Measurements from ENCODE around the gene ASPG. TPM values are rescaled to one million over a fixed set of nuclear protein-coding genes. Genes with fewer than 3 reads are reported as not detected.

Gene ASPG
- total RNA-seq, 1 experiment from 2014 or later, result not detected

DNA sequence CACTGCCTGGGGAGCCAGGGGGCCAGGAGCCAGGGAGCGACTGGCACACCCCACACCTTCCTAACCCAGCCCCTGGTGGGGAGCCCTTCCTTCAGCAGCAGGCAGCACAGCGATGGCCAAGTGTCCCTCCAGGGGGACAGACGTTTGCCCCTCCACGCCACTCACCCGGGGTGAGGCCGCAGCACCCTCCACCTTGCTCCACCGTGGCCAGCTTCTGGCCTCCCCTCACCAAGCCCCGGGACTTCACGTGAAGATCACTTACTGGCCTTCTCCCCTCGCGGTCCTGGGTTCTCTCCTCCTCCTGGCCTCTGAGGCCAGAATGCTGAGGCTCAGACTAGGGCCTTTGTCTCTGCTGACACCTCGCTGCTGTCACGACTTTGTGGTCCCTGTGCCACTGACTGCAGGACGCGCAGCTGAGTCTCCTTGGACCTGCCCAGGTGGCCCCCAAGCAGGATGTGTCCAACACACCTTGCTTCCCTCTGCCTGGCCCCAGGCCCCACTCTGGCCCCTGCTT, 3.5 kb upstream of the ASPG start:
- TF ChIP-seq TCF7L2 (IDR thresholded peaks at IDR 0.05; ENCODE audit: low read depth, low read length) (no peak), SIN3A (IDR thresholded peaks at IDR 0.05; ENCODE audit: borderline replicate concordance, insufficient read depth, low read depth, low read length) (no peak), POLR2AphosphoS5 (IDR thresholded peaks at IDR 0.05; ENCODE audit: low read depth, low read length) (no peak)
- Histone ChIP-seq H3K36me3 (ENCODE audit: control insufficient read depth, insufficient read depth, low read length) (no peaks in the 10 kb centered on the region), H3K4me3 (ENCODE audit: low read depth in 2 of 2, low read length in 2 of 2) (no peak overlapping the region), H3K27me3 (ENCODE audit: control insufficient read depth, insufficient read depth, low read length) (no peaks in the 10 kb centered on the region), H3K4me1 (ENCODE audit: control insufficient read depth, insufficient read depth, low read length) (0 out of 2 replicates have a peak, but pooled peaks cover 3% of the 10 kb centered on the region), H3K9me3 (ENCODE audit: control insufficient read depth, insufficient read depth, low read depth, low read length) (no peaks in the 10 kb centered on the region), H3K27ac (ENCODE audit: low read length) (no peak overlapping the region)
- intact Hi-C loops (cut with micrococcal nuclease; ENCODE audit: unreplicated experiment), result no loop called here
- no peak for ATAC-seq
- in situ Hi-C loops (cut with HindIII; ENCODE audit: low pct_unique_long_range_greater_than_20kb, low sequenced_read_pairs), result no loop called here
- CTCF ChIA-PET, result no interaction called here
- DNase-seq (ENCODE audit: low read depth, low spot score), result no peak
- BruUV-seq (replicated peaks), result no TSS peak
- POLR2A ChIA-PET, result no interaction called here

DNA sequence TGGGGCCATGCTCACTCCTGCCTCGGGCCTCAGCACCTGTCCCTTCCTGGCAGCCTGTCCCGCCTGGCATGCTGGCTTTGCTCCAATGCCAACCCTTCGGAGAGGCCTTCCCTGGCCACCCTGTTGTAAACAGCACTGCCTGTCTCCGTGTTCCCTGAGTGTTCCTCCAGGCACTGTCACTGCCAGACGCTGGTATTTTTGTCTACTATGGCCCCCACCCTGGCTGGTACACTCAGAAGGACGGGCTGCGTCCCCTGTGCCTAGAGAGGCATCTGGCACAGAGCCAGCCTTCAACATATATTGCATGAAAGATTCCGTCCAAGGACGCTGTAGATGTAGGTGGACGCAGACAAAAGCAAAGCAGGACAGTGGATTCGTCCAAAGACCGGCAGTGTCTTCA, 2.7 kb upstream of the ASPG start:
- Histone ChIP-seq H3K4me1 (ENCODE audit: control insufficient read depth, insufficient read depth, low read length) (0 out of 2 replicates have a peak, but pooled peaks cover 3% of the 10 kb centered on the region), H3K27me3 (ENCODE audit: control insufficient read depth, insufficient read depth, low read length) (no peaks in the 10 kb centered on the region), H3K36me3 (ENCODE audit: control insufficient read depth, insufficient read depth, low read length) (no peaks in the 10 kb centered on the region), H3K9me3 (ENCODE audit: control insufficient read depth, insufficient read depth, low read depth, low read length) (no peaks in the 10 kb centered on the region), H3K27ac (ENCODE audit: low read length) (no peak overlapping the region), H3K4me3 (ENCODE audit: low read depth in 2 of 2, low read length in 2 of 2) (no peak overlapping the region)
- DNase-seq (ENCODE audit: low read depth, low spot score), result no peak
- CTCF ChIA-PET, result no interaction called here
- no peak for ATAC-seq
- TF ChIP-seq TCF7L2 (IDR thresholded peaks at IDR 0.05; ENCODE audit: low read depth, low read length), result no peak
- no peak for TF ChIP-seq SIN3A (IDR thresholded peaks at IDR 0.05; ENCODE audit: borderline replicate concordance, insufficient read depth, low read depth, low read length)
- in situ Hi-C loops (cut with HindIII; ENCODE audit: low pct_unique_long_range_greater_than_20kb, low sequenced_read_pairs), result no loop called here
- BruUV-seq (replicated peaks), result no TSS peak
- intact Hi-C loops (cut with micrococcal nuclease; ENCODE audit: unreplicated experiment), result no loop called here
- POLR2A ChIA-PET, result no interaction called here

GRCh38 chr14:104084251-104085002, 1.1 kb upstream of the ASPG start:
- H3K4me3 ChIP-seq (ENCODE audit: low read depth in 2 of 2, low read length in 2 of 2), result no peak overlapping the region
- in situ Hi-C loops (cut with HindIII; ENCODE audit: low pct_unique_long_range_greater_than_20kb, low sequenced_read_pairs) (no loop called here), intact Hi-C loops (cut with micrococcal nuclease; ENCODE audit: unreplicated experiment) (no loop called here)
- no TSS peak for BruUV-seq (replicated peaks)
- ATAC-seq (no peak), DNase-seq (ENCODE audit: low read depth, low spot score) (no peak)
- no peak overlapping the region for H3K27ac ChIP-seq (ENCODE audit: low read length)
- TF ChIP-seq POLR2AphosphoS5 (IDR thresholded peaks at IDR 0.05; ENCODE audit: low read depth, low read length) (no peak), TCF7L2 (IDR thresholded peaks at IDR 0.05; ENCODE audit: low read depth, low read length) (no peak), SIN3A (IDR thresholded peaks at IDR 0.05; ENCODE audit: borderline replicate concordance, insufficient read depth, low read depth, low read length) (no peak), REST (IDR thresholded peaks at IDR 0.05; ENCODE audit: insufficient read depth in 1 of 2, low read depth in 2 of 2, low read length in 1 of 2) (no peak)
- TF ChIP-seq, protein P1, sequence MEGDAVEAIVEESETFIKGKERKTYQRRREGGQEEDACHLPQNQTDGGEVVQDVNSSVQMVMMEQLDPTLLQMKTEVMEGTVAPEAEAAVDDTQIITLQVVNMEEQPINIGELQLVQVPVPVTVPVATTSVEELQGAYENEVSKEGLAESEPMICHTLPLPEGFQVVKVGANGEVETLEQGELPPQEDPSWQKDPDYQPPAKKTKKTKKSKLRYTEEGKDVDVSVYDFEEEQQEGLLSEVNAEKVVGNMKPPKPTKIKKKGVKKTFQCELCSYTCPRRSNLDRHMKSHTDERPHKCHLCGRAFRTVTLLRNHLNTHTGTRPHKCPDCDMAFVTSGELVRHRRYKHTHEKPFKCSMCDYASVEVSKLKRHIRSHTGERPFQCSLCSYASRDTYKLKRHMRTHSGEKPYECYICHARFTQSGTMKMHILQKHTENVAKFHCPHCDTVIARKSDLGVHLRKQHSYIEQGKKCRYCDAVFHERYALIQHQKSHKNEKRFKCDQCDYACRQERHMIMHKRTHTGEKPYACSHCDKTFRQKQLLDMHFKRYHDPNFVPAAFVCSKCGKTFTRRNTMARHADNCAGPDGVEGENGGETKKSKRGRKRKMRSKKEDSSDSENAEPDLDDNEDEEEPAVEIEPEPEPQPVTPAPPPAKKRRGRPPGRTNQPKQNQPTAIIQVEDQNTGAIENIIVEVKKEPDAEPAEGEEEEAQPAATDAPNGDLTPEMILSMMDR (IDR thresholded peaks at IDR 0.05), result no peak
- ChIA-PET CTCF (no interaction called here), POLR2A (no interaction called here)
- H3K4me1 ChIP-seq (ENCODE audit: control insufficient read depth, insufficient read depth, low read length), result no peaks in the 10 kb centered on the region
- no peaks in the 10 kb centered on the region for H3K27me3 ChIP-seq (ENCODE audit: control insufficient read depth, insufficient read depth, low read length)
- no peaks in the 10 kb centered on the region for H3K36me3 ChIP-seq (ENCODE audit: control insufficient read depth, insufficient read depth, low read length)
- no peaks in the 10 kb centered on the region for H3K9me3 ChIP-seq (ENCODE audit: control insufficient read depth, insufficient read depth, low read depth, low read length)

Data from Panc1 (cell line).